ENCODE results near the gene UTP15.

UTP15 gene

GRCh38 chr5:73599380-73599779 lies 33.8 kb downstream of the UTP15 start:
- Mint-ChIP-seq H3K36me3 (peaks cover 2% of the 10 kb centered on the region), H3K4me3 (no peak overlapping the region), H3K4me1 (no peaks in the 10 kb centered on the region), H3K27me3 (peaks cover 5% of the 10 kb centered on the region), H3K27ac (no peak overlapping the region), H3K9me3 (peaks cover 5% of the 10 kb centered on the region)

GRCh38 chr5:73603998-73604397 lies 38.5 kb downstream of the UTP15 start:
- no peak overlapping the region for H3K4me3 Mint-ChIP-seq

GRCh38 chr5:73605223-73606087 lies 39.9 kb downstream of the UTP15 start:
- Mint-ChIP-seq H3K27me3 (peaks cover 2% of the 10 kb centered on the region), H3K27ac (no peak overlapping the region), H3K36me3 (peaks cover 2% of the 10 kb centered on the region), H3K9me3 (peaks cover 5% of the 10 kb centered on the region), H3K4me3 (no peak overlapping the region), H3K4me1 (no peaks in the 10 kb centered on the region)

More at GRCh38 chr5:73603998-73604397, 38.5 kb downstream of the UTP15 start:
- Mint-ChIP-seq H3K27ac (no peak overlapping the region), H3K9me3 (peaks cover 5% of the 10 kb centered on the region), H3K4me1 (no peaks in the 10 kb centered on the region), H3K27me3 (peaks cover 4% of the 10 kb centered on the region), H3K36me3 (peaks cover 2% of the 10 kb centered on the region)

GRCh38 chr5:73606206-73606753 lies 40.7 kb downstream of the UTP15 start:
- H3K4me3 Mint-ChIP-seq: no peak overlapping the region
- peaks cover 2% of the 10 kb centered on the region for H3K36me3 Mint-ChIP-seq
- no peaks in the 10 kb centered on the region for H3K4me1 Mint-ChIP-seq
- H3K27me3 Mint-ChIP-seq: peaks cover 8% of the 10 kb centered on the region
- H3K27ac Mint-ChIP-seq: no peak overlapping the region
- peaks cover 5% of the 10 kb centered on the region for H3K9me3 Mint-ChIP-seq

GRCh38 chr5:73607228-73607627 lies 41.7 kb downstream of the UTP15 start:
- Mint-ChIP-seq H3K36me3 (no peaks in the 10 kb centered on the region), H3K9me3 (no peaks in the 10 kb centered on the region), H3K4me1 (no peaks in the 10 kb centered on the region), H3K27ac (no peak overlapping the region), H3K27me3 (peaks cover 12% of the 10 kb centered on the region), H3K4me3 (no peak overlapping the region)

DNA sequence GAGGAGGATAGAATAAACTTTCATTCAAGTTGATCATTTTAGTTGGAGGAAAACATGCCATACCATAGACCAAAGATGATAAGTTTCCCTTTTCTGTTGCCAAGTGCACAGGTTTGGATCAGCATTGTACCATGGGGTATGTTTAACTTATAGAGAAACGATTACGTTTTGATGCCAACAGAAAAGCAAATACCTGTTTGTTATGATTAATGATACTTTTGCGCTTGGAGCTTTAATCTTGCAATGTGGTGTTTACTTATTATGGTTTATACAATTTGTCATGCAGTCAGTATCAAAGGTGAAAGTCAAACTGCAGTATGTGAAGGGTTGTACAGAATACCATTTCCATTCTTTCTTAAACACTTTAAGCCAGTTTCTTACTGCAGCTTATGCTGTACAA lies 47.3 kb downstream of the UTP15 start:
- Mint-ChIP-seq H3K4me3 (no peak overlapping the region), H3K4me1 (no peaks in the 10 kb centered on the region), H3K27ac (no peak overlapping the region), H3K27me3 (peaks cover 20% of the 10 kb centered on the region), H3K36me3 (no peaks in the 10 kb centered on the region), H3K9me3 (no peaks in the 10 kb centered on the region)

- Mint-ChIP-seq H3K4me3 (no peak overlapping the region), H3K27ac (no peak overlapping the region), H3K9me3 (no peaks in the 10 kb centered on the region), H3K27me3 (peaks cover 22% of the 10 kb centered on the region), H3K4me1 (no peaks in the 10 kb centered on the region), H3K36me3 (no peaks in the 10 kb centered on the region)
Measured at GRCh38 chr5:73615085-73615484, 49.5 kb downstream of the UTP15 start.

DNA sequence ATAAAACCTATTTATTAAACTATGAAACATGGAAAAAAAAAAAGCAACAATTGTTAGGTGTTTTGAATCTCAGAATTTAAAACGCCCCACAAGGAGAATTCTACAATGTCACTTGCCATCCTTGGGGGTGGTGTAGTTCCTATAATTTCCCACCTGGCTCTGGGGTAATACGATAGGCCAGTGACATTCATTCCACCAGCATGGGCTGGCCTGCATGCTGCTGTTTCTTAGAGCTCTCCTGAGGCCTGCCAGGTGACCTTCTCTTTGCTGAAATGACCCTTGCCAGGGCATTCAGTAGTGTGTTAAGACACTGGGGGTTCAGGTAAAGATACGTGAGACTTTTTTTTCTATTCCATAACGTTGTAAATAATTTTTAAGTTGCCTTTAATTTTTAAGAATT lies 50.4 kb downstream of the UTP15 start:
- no peaks in the 10 kb centered on the region for H3K9me3 Mint-ChIP-seq
- peaks cover 19% of the 10 kb centered on the region for H3K27me3 Mint-ChIP-seq
- no peak overlapping the region for H3K27ac Mint-ChIP-seq
- H3K4me1 Mint-ChIP-seq: no peaks in the 10 kb centered on the region
- H3K36me3 Mint-ChIP-seq: no peaks in the 10 kb centered on the region
- no peak overlapping the region for H3K4me3 Mint-ChIP-seq

DNA sequence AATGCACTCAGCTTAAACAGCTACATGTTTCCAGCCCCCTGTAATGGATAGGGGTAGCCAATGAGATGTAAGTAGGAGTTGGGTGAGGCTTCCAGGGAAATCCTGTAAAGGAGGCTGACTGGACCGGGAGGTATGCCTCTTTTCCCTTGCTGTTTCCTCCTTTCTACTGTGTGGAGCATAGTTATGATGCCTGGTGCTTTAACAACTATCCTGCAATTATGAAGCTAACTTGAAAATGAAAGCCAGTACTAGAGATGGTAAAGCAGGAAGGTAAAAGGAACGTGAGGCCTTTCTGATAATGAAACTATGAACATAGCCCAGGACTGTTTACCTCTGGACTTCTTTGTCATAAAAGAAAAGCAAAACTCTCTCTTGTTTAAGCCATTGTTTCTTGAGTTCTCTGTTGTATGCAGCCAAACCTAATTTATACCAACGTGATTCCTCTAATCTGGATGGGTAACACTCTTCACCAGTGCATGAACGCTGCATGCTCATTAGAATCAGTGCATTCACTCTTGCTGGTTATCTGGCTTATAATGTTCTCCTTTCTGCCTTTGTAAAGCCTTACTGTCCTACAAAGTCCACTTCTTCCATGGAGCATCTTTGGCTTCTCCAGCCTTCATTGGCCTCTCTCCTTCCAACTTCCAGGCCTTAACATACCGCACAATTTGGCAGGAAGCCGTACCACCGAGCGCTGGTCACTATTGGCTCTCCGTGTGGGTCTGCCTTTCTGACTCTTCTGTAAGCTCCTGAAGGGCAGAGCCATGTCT lies 52.2 kb downstream of the UTP15 start:
- Mint-ChIP-seq H3K27me3 (peaks cover 21% of the 10 kb centered on the region), H3K4me3 (no peak overlapping the region), H3K36me3 (no peaks in the 10 kb centered on the region), H3K9me3 (no peaks in the 10 kb centered on the region), H3K27ac (no peak overlapping the region), H3K4me1 (no peaks in the 10 kb centered on the region)

DNA sequence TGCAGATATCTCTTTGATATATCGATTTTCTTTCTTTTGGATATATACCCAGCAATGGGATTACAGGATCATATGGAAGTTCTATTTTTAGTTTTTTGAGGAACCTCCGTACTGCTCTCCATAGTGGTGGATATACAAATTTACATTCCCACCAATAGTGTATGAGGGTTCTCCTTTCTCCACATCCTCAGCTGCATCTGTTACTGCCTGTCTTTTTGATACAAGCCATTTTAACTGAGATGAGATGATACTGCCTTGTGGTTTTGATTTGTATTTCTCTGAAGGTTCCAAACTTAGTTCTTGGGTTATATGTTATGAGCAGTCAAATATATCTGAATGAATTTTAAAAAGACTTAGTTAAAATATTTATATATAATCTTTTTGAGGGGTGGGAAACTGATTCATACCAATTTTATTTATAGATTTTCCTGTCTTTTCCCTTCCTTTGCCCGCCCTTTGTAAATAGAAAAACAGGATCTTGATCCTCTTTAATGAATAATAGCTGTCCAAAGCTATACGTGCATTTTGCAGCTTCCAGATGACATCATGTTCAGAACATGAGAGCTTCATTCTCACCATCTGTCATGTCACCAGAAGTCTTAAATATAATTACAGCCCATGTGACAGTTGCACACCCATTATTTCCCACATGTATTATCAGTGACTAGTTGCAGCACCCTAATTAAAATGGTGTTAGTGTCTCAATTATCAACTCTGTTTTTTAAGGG lies 54.2 kb downstream of the UTP15 start:
- peaks cover 25% of the 10 kb centered on the region for H3K27me3 Mint-ChIP-seq
- no peaks in the 10 kb centered on the region for H3K9me3 Mint-ChIP-seq
- no peak overlapping the region for H3K27ac Mint-ChIP-seq
- no peaks in the 10 kb centered on the region for H3K36me3 Mint-ChIP-seq
- H3K4me3 Mint-ChIP-seq: no peak overlapping the region
- H3K4me1 Mint-ChIP-seq: no peaks in the 10 kb centered on the region

DNA sequence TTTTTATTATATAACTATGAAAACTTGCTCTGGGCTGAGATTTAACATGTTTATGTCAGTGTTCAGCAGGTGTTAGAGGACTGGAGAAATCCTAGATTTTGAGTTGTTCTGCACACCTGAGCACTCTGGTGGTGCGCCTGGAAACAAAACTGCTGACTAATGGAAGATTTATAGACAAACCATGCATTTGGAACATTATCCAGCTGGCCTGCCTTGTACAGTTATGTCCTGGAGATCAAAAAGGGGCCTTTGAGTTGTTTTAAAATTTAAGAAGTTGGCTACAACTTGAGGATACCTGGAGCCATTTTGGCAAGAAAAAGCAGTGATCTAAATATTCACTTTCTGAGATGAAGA lies 54.8 kb downstream of the UTP15 start:
- Mint-ChIP-seq H3K9me3 (no peaks in the 10 kb centered on the region), H3K4me3 (no peak overlapping the region), H3K27ac (no peak overlapping the region), H3K4me1 (no peaks in the 10 kb centered on the region), H3K36me3 (no peaks in the 10 kb centered on the region), H3K27me3 (peaks cover 28% of the 10 kb centered on the region)

DNA sequence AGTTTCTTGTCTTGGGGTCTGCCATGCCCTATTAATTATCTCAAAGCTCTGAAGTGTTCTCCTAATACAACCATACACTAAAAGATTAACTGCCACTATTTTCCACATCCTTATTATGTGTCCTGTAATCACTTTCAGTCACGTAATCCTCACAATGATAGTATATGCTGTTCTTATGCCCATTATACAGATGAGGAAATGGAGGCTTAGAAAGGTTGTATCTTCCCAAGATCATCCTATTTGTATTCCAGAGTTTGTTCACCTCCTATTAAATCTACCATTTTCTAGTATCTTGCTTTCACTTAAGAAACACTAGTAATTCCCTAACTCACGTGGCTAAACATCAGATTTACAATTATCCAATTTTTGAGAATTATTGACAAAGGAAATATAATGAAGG lies 57.5 kb downstream of the UTP15 start:
- no peak overlapping the region for H3K4me3 Mint-ChIP-seq
- peaks cover 34% of the 10 kb centered on the region for H3K27me3 Mint-ChIP-seq
- no peaks in the 10 kb centered on the region for H3K9me3 Mint-ChIP-seq
- H3K36me3 Mint-ChIP-seq: no peaks in the 10 kb centered on the region
- peak overlapping the region; percentile 57 for H3K27ac Mint-ChIP-seq
- H3K4me1 Mint-ChIP-seq: no peaks in the 10 kb centered on the region

- Mint-ChIP-seq H3K36me3 (no peaks in the 10 kb centered on the region), H3K4me1 (no peaks in the 10 kb centered on the region), H3K27ac (no peak overlapping the region), H3K4me3 (no peak overlapping the region), H3K9me3 (no peaks in the 10 kb centered on the region), H3K27me3 (peaks cover 39% of the 10 kb centered on the region)
Measured at GRCh38 chr5:73623901-73624404, 58.4 kb downstream of the UTP15 start.

DNA sequence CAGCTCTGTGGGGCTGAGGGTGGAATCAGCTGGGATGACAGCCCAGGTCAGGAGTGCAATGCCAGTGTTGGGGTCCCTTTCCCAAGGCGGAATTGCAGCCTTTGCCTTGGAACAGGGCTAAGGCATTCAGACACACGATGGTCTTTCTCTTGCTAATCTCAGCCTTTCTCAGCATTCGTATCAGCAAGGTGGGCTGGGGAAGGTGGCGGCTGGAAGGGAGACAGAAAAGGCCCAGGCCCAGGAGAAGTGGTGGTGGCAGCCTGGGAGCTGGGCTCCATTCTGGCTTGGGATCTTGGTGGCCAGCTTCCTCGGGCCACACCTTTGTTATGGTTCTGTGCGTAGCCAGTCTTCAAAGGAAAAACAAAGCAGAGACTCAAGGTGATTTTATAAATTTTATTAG lies 59.3 kb downstream of the UTP15 start:
- Mint-ChIP-seq H3K4me3 (no peak overlapping the region), H3K27ac (peak overlapping the region; percentile 30), H3K27me3 (peaks cover 43% of the 10 kb centered on the region), H3K36me3 (no peaks in the 10 kb centered on the region), H3K4me1 (no peaks in the 10 kb centered on the region), H3K9me3 (no peaks in the 10 kb centered on the region)

- H3K27me3 Mint-ChIP-seq: peaks cover 40% of the 10 kb centered on the region
- H3K27ac Mint-ChIP-seq: no peak overlapping the region
- no peaks in the 10 kb centered on the region for H3K36me3 Mint-ChIP-seq
- H3K4me1 Mint-ChIP-seq: no peaks in the 10 kb centered on the region
- H3K4me3 Mint-ChIP-seq: peak overlapping the region; percentile 59
- no peaks in the 10 kb centered on the region for H3K9me3 Mint-ChIP-seq
Measured at GRCh38 chr5:73625372-73625943, 59.9 kb downstream of the UTP15 start.

Measured in activated naive CD4-positive, alpha-beta T cell treated with anti-CD3 and anti-CD28 coated beads, Interleukin-2, amount 50 U/mL, for 24 hours (primary cell).